HG03039 (cell line): ENCODE data around the gene PHB1.

Source experiments
- ATAC-seq: cut with Tn5 transposase; IDR thresholded peaks from one replicate; pipeline ENCODE4 v1.9.1; 2021; ENCODE audit warnings: mild to moderate bottlenecking, moderate library complexity; ENCODE audit not compliant: unreplicated experiment

The PHB1 gene

GRCh38 chr17:49357516-49357915 is 57.2 kb downstream of the PHB1 start:
- no peak for ATAC-seq

DNA sequence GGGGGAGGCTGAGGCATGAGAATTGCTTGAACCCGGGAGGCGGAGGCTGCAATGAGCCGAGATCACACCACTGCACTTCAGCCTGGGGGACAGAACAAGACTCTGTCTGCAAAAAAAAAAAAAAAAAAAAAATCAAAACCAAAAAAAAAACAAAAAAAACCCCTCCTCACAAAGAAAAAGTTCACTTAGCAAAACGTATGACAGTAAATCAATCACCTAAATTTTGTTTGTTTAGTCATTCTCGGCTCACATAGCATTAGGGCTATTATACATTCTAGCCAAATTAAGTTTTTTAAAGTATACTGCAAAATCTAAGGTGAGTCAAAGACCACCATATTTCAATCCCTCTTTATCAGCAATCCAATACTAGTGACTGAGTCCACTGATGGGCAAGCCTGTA is 58.4 kb downstream of the PHB1 start:
- ATAC-seq, result no peak
